SU-DHL-6 (cell line): ENCODE data around the gene GOLGA6B.
"Not testable (repeated sequence)": the region's sequence is repeated elsewhere in the genome, so short reads cannot be mapped to it uniquely, and the experiment has no call there.

Experiments
- H2AFZ ChIP-seq: fragments of 200-600 bp; sonication (generic); 2 replicates; pipeline ENCODE4 v1.6.1; 2014; ENCODE audit warnings: low read depth, mild to moderate bottlenecking, moderate library complexity, mixed read lengths, antibody characterized with exemption, low read length; ENCODE audit not compliant: severe bottlenecking
- H3F3A ChIP-seq: fragments of 200-600 bp; shearing (Covaris generic); 2 replicates; pipeline ENCODE4 v1.6.0; 2016; ENCODE audit warnings: antibody characterized with exemption, mild to moderate bottlenecking; ENCODE audit not compliant: insufficient read depth
- H3K27ac ChIP-seq: fragments of 200-600 bp; sonication (generic); 2 replicates; pipeline ENCODE4 v1.5.1; 2016; ENCODE audit warnings: low read depth, mild to moderate bottlenecking, low read length, moderate library complexity, mixed read lengths
- H3K27me3 ChIP-seq: fragments of 200-600 bp; sonication (generic), shearing (Covaris generic); 2 replicates; pipeline ENCODE4 v1.6.0; 2014; ENCODE audit warnings: mild to moderate bottlenecking, low read length
- H3K36me3 ChIP-seq: fragments of 200-600 bp; sonication (generic); 2 replicates; pipeline ENCODE4 v1.6.1; 2014; ENCODE audit warnings: mild to moderate bottlenecking, low read length, mixed read lengths
- H3K4me2 ChIP-seq: fragments of 300-600, 200-600 bp; shearing (Covaris generic), sonication (generic); 2 replicates; pipeline ENCODE4 v1.6.0; 2014; ENCODE audit warnings: low read length, low read depth, mild to moderate bottlenecking; ENCODE audit not compliant: poor library complexity, severe bottlenecking
- H3K4me3 ChIP-seq: fragments of 200-600 bp; sonication (generic); 2 replicates; pipeline ENCODE4 v1.5.1; 2014; ENCODE audit warnings: antibody characterized with exemption, low read length, mild to moderate bottlenecking, mixed read lengths; ENCODE audit not compliant: insufficient read depth, poor library complexity, severe bottlenecking
- H3K79me2 ChIP-seq: fragments of 200-600 bp; sonication (generic); 2 replicates; pipeline ENCODE4 v1.6.1; 2014; ENCODE audit warnings: mild to moderate bottlenecking, low read length, moderate library complexity; ENCODE audit not compliant: insufficient read depth
- H3K9ac ChIP-seq: fragments of 200-600 bp; sonication (generic); 2 replicates; pipeline ENCODE4 v1.7.0; 2014; ENCODE audit warnings: mild to moderate bottlenecking, low read length
- H3K9me2 ChIP-seq: fragments of 200-600 bp; sonication (generic); replicated peaks from 2 replicates; pipeline ENCODE4 v1.6.1; 2014; ENCODE audit warnings: low read length; ENCODE audit not compliant: insufficient read depth
- H3K9me3 ChIP-seq: fragments of 200-600 bp; sonication (generic); 2 replicates; pipeline ENCODE4 v1.6.1; 2014; ENCODE audit warnings: low read length, mixed read lengths; ENCODE audit not compliant: insufficient read depth
- H4K20me1 ChIP-seq: fragments of 200-600 bp; sonication (generic); 2 replicates; pipeline ENCODE4 v1.6.1; 2014; ENCODE audit warnings: low read depth, mild to moderate bottlenecking, antibody characterized with exemption, low read length, moderate library complexity, mixed read lengths
- TF ChIP-seq, protein P1 (sequence below): fragments of 200-600 bp; sonication (generic); IDR thresholded peaks from one replicate; pipeline ENCODE4 v1.5.1; 2017; ENCODE audit warnings: antibody characterized with exemption, mild to moderate bottlenecking, low read length, moderate library complexity; ENCODE audit not compliant: insufficient read depth, poor library complexity, severe bottlenecking

Gene GOLGA6B

DNA sequence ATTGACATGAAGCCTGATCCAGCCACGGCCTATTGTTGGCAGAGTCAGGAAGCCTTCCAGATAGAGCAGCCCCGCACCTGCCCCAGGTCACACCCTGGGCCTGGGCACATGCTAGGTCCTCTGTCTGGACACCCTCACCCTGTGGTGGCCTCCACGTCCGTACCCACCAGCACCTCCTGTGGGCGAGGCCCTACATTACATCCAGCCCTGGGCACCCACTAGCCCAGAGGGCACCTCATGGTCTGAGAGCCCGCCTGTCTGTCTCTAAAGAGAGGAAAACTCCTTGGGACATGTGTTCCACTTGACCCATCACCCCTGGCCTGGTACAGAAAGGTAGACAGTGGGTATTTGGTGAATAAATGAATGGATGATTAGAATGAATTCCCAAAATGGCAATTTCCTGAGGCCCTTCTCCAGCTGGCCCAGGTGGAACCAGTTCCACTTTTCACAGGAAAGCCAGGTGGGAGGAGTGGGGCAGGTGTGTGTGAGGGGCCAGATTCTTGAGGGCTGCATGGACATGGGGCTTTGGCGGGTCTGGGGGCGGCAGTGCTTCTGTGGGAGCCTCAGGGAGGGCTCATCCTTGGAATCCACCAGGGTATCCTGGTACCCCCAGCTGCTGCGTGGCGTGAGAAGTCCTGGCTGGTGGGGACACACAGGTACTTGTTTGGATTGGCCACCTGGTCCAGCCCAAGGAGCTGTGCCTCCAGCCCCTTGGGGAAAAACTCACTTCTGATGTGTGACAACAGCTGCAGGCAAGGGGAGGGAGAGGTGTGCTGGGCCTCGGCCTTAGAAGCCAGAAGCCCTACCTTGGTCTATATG, 26.0 kb upstream of the GOLGA6B start:
- H3K9me3 ChIP-seq, H3K36me3 ChIP-seq, H2AFZ ChIP-seq, H3K4me2 ChIP-seq, H3K9ac ChIP-seq, H3K27me3 ChIP-seq, H3K27ac ChIP-seq, H3K79me2 ChIP-seq, H3F3A ChIP-seq, H3K4me3 ChIP-seq, H4K20me1 ChIP-seq, H3K9me2 ChIP-seq: not testable (repeated sequence)
- TF ChIP-seq, protein P1, sequence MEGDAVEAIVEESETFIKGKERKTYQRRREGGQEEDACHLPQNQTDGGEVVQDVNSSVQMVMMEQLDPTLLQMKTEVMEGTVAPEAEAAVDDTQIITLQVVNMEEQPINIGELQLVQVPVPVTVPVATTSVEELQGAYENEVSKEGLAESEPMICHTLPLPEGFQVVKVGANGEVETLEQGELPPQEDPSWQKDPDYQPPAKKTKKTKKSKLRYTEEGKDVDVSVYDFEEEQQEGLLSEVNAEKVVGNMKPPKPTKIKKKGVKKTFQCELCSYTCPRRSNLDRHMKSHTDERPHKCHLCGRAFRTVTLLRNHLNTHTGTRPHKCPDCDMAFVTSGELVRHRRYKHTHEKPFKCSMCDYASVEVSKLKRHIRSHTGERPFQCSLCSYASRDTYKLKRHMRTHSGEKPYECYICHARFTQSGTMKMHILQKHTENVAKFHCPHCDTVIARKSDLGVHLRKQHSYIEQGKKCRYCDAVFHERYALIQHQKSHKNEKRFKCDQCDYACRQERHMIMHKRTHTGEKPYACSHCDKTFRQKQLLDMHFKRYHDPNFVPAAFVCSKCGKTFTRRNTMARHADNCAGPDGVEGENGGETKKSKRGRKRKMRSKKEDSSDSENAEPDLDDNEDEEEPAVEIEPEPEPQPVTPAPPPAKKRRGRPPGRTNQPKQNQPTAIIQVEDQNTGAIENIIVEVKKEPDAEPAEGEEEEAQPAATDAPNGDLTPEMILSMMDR, result peak; percentile 11

DNA sequence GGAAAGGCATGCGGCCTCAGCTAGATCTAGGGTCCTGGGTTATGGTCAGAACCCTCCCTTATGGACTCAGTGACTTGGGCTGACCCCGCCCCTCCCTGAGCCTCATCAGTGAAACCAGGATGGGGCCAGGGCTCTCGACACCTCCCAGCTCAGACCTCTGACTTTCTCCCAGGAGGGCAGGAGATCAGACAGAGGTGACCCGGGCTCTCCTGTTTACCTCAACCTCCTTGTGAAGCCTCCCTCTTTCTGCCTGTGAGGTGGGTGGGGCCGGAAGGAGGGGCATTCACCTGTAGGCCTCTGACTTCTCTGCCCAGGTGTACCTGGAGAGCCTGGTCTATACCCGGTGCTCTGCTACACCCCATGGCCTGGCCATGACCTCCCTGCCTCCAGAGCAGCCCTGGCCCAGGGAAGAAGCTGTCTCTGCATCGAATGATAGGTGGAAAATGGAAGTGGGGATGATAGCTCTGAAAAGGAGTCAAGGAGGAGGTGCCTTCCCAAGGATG, 25.4 kb upstream of the GOLGA6B start:
- H4K20me1 ChIP-seq, H3K9me3 ChIP-seq, H3K4me2 ChIP-seq, H3K79me2 ChIP-seq, H3K36me3 ChIP-seq, H3K4me3 ChIP-seq, H2AFZ ChIP-seq, H3K9ac ChIP-seq, H3K27ac ChIP-seq, H3K27me3 ChIP-seq, H3K9me2 ChIP-seq, H3F3A ChIP-seq: not testable (repeated sequence)

DNA sequence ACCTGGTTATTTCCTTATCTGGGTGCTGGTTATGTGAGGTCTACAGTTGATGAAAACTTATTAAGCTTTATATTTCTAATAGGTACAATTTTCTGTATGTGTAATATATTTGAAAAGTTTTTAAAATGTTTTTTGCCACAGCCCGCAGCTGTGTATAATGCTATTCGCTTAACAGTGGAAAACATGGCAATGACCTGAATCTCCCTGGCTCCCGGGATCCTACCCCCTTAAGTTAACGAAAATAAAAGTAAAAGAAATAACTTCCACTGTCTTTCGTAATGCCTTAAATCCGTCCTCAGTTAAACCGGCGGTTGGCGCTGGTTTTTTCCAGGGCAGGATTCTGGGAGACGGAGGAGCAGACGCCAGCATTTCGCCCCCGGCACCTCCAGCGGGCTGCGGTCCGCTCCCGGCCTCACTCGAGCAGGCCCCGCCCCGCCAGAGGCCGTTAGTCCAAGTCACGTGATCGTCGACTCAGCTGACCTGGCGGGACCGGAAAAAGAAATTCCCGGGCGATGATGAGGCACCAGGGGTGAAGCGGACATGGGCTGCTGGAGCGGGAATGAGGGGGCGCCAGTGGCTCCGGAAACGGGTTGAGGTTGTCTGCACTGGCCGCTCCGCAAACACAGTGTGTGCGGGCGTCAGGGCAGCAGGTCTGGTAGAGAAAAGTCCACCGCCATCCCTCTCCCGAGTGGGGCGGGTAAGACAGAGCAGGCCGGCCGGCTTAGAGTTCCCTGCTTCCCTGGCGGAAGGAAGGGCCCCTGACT, 17.8 kb upstream of the GOLGA6B start:
- not testable (repeated sequence) for H3K27me3 ChIP-seq, H2AFZ ChIP-seq, H3K9me3 ChIP-seq, H3K9me2 ChIP-seq, H3F3A ChIP-seq, H4K20me1 ChIP-seq, H3K4me3 ChIP-seq, H3K79me2 ChIP-seq, H3K36me3 ChIP-seq, H3K27ac ChIP-seq
- H3K9ac ChIP-seq, result 0 out of 2 replicates have a peak overlapping the region, but pooled peaks have one; percentile 18
- H3K4me2 ChIP-seq, result peak overlapping the region; percentile 41

DNA sequence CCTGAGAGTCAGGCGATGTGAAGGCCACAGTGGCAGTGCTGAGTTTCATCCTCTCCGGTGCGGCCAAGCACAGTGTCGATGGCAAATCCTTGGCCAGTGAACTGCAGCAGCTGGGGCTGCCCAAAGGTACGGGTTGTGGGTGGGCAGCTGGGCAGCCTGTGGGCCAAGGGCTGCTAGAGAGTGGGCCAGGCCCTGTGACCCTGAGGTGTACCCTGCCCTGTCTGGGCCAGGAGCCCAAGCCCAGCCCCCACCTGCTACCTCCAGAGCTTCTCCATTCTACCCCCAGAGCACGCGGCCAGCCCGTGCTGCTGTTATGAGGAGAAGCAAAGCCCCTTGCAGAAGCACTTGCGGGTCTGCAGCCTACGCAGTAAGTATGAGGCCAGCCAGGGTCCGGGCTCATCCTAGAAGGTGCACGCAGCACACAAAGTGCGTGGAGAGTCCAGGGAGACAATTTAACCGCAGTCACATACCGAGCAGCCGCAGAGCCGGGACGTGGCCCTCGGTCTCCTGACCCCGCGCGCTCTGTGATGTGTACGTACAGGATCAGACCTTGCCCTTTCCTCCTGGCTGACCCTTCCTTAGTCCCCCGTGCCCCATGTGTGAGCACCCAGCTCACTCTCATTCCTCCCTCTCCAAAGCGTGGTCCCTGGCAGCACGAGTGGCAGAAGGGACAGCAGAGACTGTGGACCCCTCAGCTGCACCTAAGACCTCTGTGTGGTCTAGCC, 14.6 kb upstream of the GOLGA6B start:
- not testable (repeated sequence) for H4K20me1 ChIP-seq, H3K79me2 ChIP-seq, H3K36me3 ChIP-seq, H3K4me3 ChIP-seq, H3K9ac ChIP-seq, H3K27me3 ChIP-seq, H3K4me2 ChIP-seq, H3F3A ChIP-seq, H3K9me3 ChIP-seq, H2AFZ ChIP-seq, H3K9me2 ChIP-seq, H3K27ac ChIP-seq

DNA sequence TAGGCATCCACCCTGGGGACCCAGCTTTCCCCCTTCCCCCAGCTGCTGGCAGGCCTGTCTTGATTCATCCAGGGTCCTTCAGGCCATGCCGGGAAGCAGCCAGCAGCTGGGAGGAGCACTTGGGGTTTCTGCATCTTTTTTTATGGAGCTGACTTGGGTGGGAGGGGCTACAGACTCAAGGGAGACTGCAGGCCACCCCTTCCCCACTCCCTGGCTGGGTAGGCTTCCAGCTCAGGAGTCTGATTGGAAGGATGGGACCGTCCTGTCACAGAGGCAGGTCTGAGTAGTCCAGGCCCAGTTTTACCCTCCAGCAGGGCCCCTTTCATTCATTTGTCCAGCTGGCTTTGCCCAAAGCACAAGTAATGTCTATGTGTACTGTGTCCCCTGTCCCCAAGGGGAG, 12.2 kb upstream of the GOLGA6B start:
- not testable (repeated sequence) for H3K27me3 ChIP-seq

DNA sequence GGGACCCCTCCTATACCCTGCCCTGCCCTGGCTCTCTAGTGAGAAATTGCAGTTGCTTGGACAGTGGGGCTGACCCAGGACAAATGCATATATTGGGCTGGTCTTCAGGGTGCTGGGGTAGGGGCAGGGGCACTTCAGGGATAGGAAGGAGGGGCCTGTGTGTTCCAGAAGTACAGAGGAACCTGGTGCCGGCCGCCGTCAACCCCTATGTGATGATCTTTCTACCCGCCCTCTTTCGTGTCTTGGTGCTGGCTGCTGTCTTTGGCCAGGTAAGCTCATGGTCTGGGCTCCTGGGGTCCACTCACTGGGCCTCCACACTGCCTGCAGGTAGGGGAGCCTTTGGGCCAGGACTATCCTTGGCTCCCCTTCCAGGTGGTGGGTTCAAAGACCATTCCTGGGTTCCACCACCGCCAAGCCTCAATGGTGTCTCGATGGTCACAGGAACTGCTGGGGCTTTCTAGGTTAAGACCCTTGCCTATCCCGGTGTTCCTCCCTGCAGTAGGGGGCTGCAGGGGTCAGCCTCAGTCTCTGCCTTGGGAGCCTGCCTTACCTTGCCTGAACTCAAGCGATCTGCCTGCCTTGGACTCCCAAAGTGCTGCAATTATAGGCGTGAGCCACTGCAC, 5.8 kb upstream of the GOLGA6B start:
- not testable (repeated sequence) for H4K20me1 ChIP-seq, H3K36me3 ChIP-seq, H3K9ac ChIP-seq, H3K9me3 ChIP-seq, H3K27ac ChIP-seq, H3K4me2 ChIP-seq, H3K79me2 ChIP-seq, H3K9me2 ChIP-seq, H3K4me3 ChIP-seq, H2AFZ ChIP-seq, H3K27me3 ChIP-seq, H3F3A ChIP-seq

More for the DNA sequence above, 12.2 kb upstream of the GOLGA6B start:
- H2AFZ ChIP-seq, H3K9me2 ChIP-seq, H3K4me2 ChIP-seq, H4K20me1 ChIP-seq, H3F3A ChIP-seq, H3K27ac ChIP-seq, H3K79me2 ChIP-seq, H3K36me3 ChIP-seq, H3K4me3 ChIP-seq, H3K9ac ChIP-seq, H3K9me3 ChIP-seq: not testable (repeated sequence)
